Measurements from ENCODE around the gene WDR18. TPM values are rescaled to one million over a fixed set of nuclear protein-coding genes. Genes with fewer than 3 reads are reported as not detected.

Gene WDR18
- total RNA-seq, 4 donors from 2014 or later = 25.0 to 52.6 (median 42.2) TPM

- TF ChIP-seq POLR2A (IDR thresholded peaks at IDR 0.05) = no peak
- TF ChIP-seq POLR2AphosphoS5 (IDR thresholded peaks at IDR 0.05) = no peak
- no peak for TF ChIP-seq EP300 (IDR thresholded peaks at IDR 0.05)
- TF ChIP-seq CTCF (IDR thresholded peaks at IDR 0.05) = no peak
- H3K36me3 ChIP-seq = peaks cover 48% of the 10 kb centered on the region
- WGBS = 83% methylated on average over 5 of the region's 27 CpGs
Measured at GRCh38 chr19:990119-990571, 6.0 kb downstream of the WDR18 start.

GRCh38 chr19:990746-991145 is 6.6 kb downstream of the WDR18 start:
- no peak for DNase-seq (ENCODE audit: low spot score in 2 of 2)
- TF ChIP-seq POLR2A (IDR thresholded peaks at IDR 0.05) = no peak
- no peak for TF ChIP-seq CTCF (IDR thresholded peaks at IDR 0.05)
- no peak for TF ChIP-seq EP300 (IDR thresholded peaks at IDR 0.05)
- Histone ChIP-seq H3K9me3 (no peaks in the 10 kb centered on the region), H3K4me1 (peaks cover 1% of the 10 kb centered on the region), H3K27me3 (peaks cover 10% of the 10 kb centered on the region), H3K4me3 (no peak overlapping the region), H3K27ac (no peak overlapping the region), H3K36me3 (peaks cover 46% of the 10 kb centered on the region)
- 87% methylated on average over 3 of the region's 23 CpGs for WGBS

More at GRCh38 chr19:990119-990571, 6.0 kb downstream of the WDR18 start:
- no peak overlapping the region for H3K27ac ChIP-seq
- H3K4me3 ChIP-seq = no peak overlapping the region
- H3K4me1 ChIP-seq = peaks cover 5% of the 10 kb centered on the region
- H3K9me3 ChIP-seq = no peaks in the 10 kb centered on the region
- H3K27me3 ChIP-seq = peaks cover 4% of the 10 kb centered on the region
- DNase-seq (ENCODE audit: low spot score in 2 of 2) = no peak

GRCh38 chr19:991174-991931 is 7.2 kb downstream of the WDR18 start:
- TF ChIP-seq POLR2AphosphoS5 (IDR thresholded peaks at IDR 0.05) = no peak
- no peak for TF ChIP-seq POLR2A (IDR thresholded peaks at IDR 0.05)
- no peak for TF ChIP-seq EP300 (IDR thresholded peaks at IDR 0.05)
- TF ChIP-seq CTCF (IDR thresholded peaks at IDR 0.05) = no peak
- no peak for DNase-seq (ENCODE audit: low spot score in 2 of 2)
- Histone ChIP-seq H3K27ac (no peak overlapping the region), H3K4me3 (no peak overlapping the region), H3K9me3 (no peaks in the 10 kb centered on the region), H3K36me3 (peaks cover 41% of the 10 kb centered on the region), H3K27me3 (peaks cover 16% of the 10 kb centered on the region), H3K4me1 (peaks cover 7% of the 10 kb centered on the region)
- WGBS = 95% methylated on average over 4 of the region's 47 CpGs

GRCh38 chr19:991932-992669 is 8.0 kb downstream of the WDR18 start:
- DNase-seq (ENCODE audit: low spot score in 2 of 2) = no peak
- Histone ChIP-seq H3K27me3 (peaks cover 23% of the 10 kb centered on the region), H3K36me3 (peaks cover 36% of the 10 kb centered on the region), H3K27ac (no peak overlapping the region), H3K9me3 (no peaks in the 10 kb centered on the region), H3K4me1 (peaks cover 11% of the 10 kb centered on the region), H3K4me3 (no peak overlapping the region)
- TF ChIP-seq CTCF (IDR thresholded peaks at IDR 0.05) (no peak), EP300 (IDR thresholded peaks at IDR 0.05) (no peak), POLR2AphosphoS5 (IDR thresholded peaks at IDR 0.05) (no peak)
- WGBS = 93% methylated on average over 21 of the region's 42 CpGs

- Histone ChIP-seq H3K4me1 (peaks cover 11% of the 10 kb centered on the region), H3K9me3 (no peaks in the 10 kb centered on the region), H3K4me3 (no peak overlapping the region), H3K27ac (no peak overlapping the region), H3K36me3 (peaks cover 36% of the 10 kb centered on the region), H3K27me3 (peaks cover 29% of the 10 kb centered on the region)
- 96% methylated on average over 13 of the region's 13 CpGs for WGBS
- no peak for DNase-seq (ENCODE audit: low spot score in 2 of 2)
- TF ChIP-seq CTCF (IDR thresholded peaks at IDR 0.05) (no peak), EP300 (IDR thresholded peaks at IDR 0.05) (no peak), POLR2A (IDR thresholded peaks at IDR 0.05) (no peak), POLR2AphosphoS5 (IDR thresholded peaks at IDR 0.05) (no peak)
Measured at GRCh38 chr19:992670-993055, 8.5 kb downstream of the WDR18 start.
